Gastroesophageal sphincter (tissue), 4 donors: Measurements from ENCODE around the gene AIRE. TPM values are rescaled to one million over a fixed set of nuclear protein-coding genes. Genes with fewer than 3 reads are reported as not detected.
A peak's percentile ranks its signal among the peaks of the same experiment; 100 is the strongest.

Source experiments
- ATAC-seq: fragments of 150-250 bp; one replicate; pipeline ENCODE4 v1.9.1; 2016; ENCODE audit warnings: mild to moderate bottlenecking, moderate library complexity
- H3K27ac ChIP-seq, 4 donors: fragments of 200-600 bp; sonication (generic) in 3 of 4; 1 replicate in 3 of 4; 2 replicates in 1 of 4; pipeline ENCODE4 v1.5.1; 2016 to 2019
- H3K27me3 ChIP-seq: fragments of 200-600 bp; sonication (generic); one replicate; pipeline ENCODE4 v1.5.1; 2019
- H3K36me3 ChIP-seq, 2 donors: fragments of 200-600 bp; sonication (generic); one replicate each; pipeline ENCODE4 v1.5.1; 2019; ENCODE audit warnings: control low read depth in 1 of 2
- H3K4me1 ChIP-seq, 3 donors: fragments of 200-600 bp; sonication (generic); 1 replicate in 2 of 3; 2 replicates in 1 of 3; pipeline ENCODE4 v1.5.1; 2016 to 2019; ENCODE audit warnings: control low read depth in 2 of 3
- H3K4me3 ChIP-seq, 2 donors: fragments of 200-600 bp; sonication (generic); one replicate each; pipeline ENCODE4 v1.5.1; 2019; ENCODE audit warnings: mild to moderate bottlenecking in 1 of 2, moderate library complexity in 1 of 2
- H3K9me3 ChIP-seq, 3 donors: fragments of 200-600 bp; sonication (generic); one replicate each; pipeline ENCODE4 v1.5.1; 2017 to 2019; ENCODE audit warnings: control low read depth in 2 of 3
- CTCF ChIP-seq, 4 experiments: fragments of 200-600 bp in 2 of 4; fragments of 450-650 bp in 2 of 4; sonication (generic) in 1 of 4; IDR thresholded peaks; one replicate each; pipeline ENCODE4 v1.5.1; 2017 to 2019; ENCODE audit warnings: antibody characterized with exemption in 4 of 4, mild to moderate bottlenecking in 2 of 4, moderate library complexity in 2 of 4
- EP300 ChIP-seq: sonication (generic); formaldehyde crosslinking; IDR thresholded peaks from one replicate; pipeline ENCODE4 v1.6.1; 2017; ENCODE audit warnings: antibody characterized with exemption, mild to moderate bottlenecking
- POLR2A ChIP-seq, 2 donors: fragments of 450-650 bp; IDR thresholded peaks; one replicate each; pipeline ENCODE4 v1.6.1; 2017; ENCODE audit warnings: antibody characterized with exemption in 2 of 2, mild to moderate bottlenecking in 2 of 2, moderate library complexity in 1 of 2
- POLR2AphosphoS5 ChIP-seq: sonication (generic); formaldehyde crosslinking; IDR thresholded peaks from one replicate; pipeline ENCODE4 v1.6.1; 2017; ENCODE audit warnings: antibody characterized with exemption
- WGBS, 2 donors: methylation state at CpG; one replicate each; pipeline ENCODE4 v1.1.5; 2018; ENCODE audit warnings: low coverage in 1 of 2; 5-methylcytosine and 5-hydroxymethylcytosine counted together
- total RNA-seq, 4 donors: library from RNA; depleted of rRNA; stranded (reverse); fragments of >200 nt; gene quantifications; one replicate each; pipeline ENCODE4 v1.1.0, GENCODE V29; 2016

AIRE gene
- total RNA-seq, 4 donors from 2014 or later: not detected

GRCh38 chr21:44303490-44303981 is 17.9 kb downstream of the AIRE start:
- 65 to 68% methylated on average over 5 to 6 of the region's 12 CpGs for WGBS, 2 donors
- ATAC-seq: no peak
- Histone ChIP-seq H3K36me3 (peaks cover 0 to 25% of the 10 kb centered on the region in 2 donors), H3K4me3 (no peak overlapping the region), H3K27ac (peak overlapping the region in 2 of 4 donors; percentile 31 to 48), H3K27me3 (no peaks in the 10 kb centered on the region), H3K9me3 (no peaks in the 10 kb centered on the region), H3K4me1 (peaks cover 0 to 82% (median 24%) of the 10 kb centered on the region in 3 donors)
- TF ChIP-seq POLR2A (IDR thresholded peaks at IDR 0.05) (no peak), POLR2AphosphoS5 (no peak)

- TF ChIP-seq EP300 (no peak), CTCF (IDR thresholded peaks at IDR 0.05) (no peak), POLR2A (IDR thresholded peaks at IDR 0.05) (no peak), POLR2AphosphoS5 (no peak)
- no peak overlapping the region for H3K4me3 ChIP-seq
- 69% methylated on average over 4 of the region's 16 CpGs; no CpG with 5 or more reads in 1 of the 2 donors for WGBS, 2 donors
- H3K36me3 ChIP-seq: peaks cover 0 to 31% of the 10 kb centered on the region in 2 donors
- no peak for ATAC-seq
- H3K27ac ChIP-seq: peak overlapping the region in 2 of 4 donors; percentile 31 to 48
- no peaks in the 10 kb centered on the region for H3K9me3 ChIP-seq
- peaks cover 0 to 76% (median 24%) of the 10 kb centered on the region in 3 donors for H3K4me1 ChIP-seq
- H3K27me3 ChIP-seq: no peaks in the 10 kb centered on the region
Observed at GRCh38 chr21:44304011-44304616, 18.4 kb downstream of the AIRE start.

GRCh38 chr21:44304877-44305293 is 19.2 kb downstream of the AIRE start:
- no peaks in the 10 kb centered on the region for H3K9me3 ChIP-seq
- no CpG with 5 or more reads among the region's 8 CpGs for WGBS, 2 donors
- ATAC-seq: no peak
- H3K27me3 ChIP-seq: no peaks in the 10 kb centered on the region
- H3K27ac ChIP-seq: peak overlapping the region in 2 of 4 donors; percentile 4 to 48
- no peak overlapping the region for H3K4me3 ChIP-seq
- peaks cover 0 to 71% (median 24%) of the 10 kb centered on the region in 3 donors for H3K4me1 ChIP-seq
- TF ChIP-seq EP300: no peak
- peak in 3 of 4 experiments; percentile 33 to 61 (median 53) for TF ChIP-seq CTCF (IDR thresholded peaks at IDR 0.05)
- TF ChIP-seq POLR2AphosphoS5: no peak
- TF ChIP-seq POLR2A (IDR thresholded peaks at IDR 0.05): no peak
- peaks cover 0 to 39% of the 10 kb centered on the region in 2 donors for H3K36me3 ChIP-seq

- Histone ChIP-seq H3K27ac (peak overlapping the region in 1 of 4 donors; percentile 20), H3K4me1 (peaks cover 0 to 68% (median 23%) of the 10 kb centered on the region in 3 donors), H3K9me3 (no peaks in the 10 kb centered on the region), H3K36me3 (peaks cover 0 to 47% of the 10 kb centered on the region in 2 donors), H3K4me3 (no peak overlapping the region), H3K27me3 (no peaks in the 10 kb centered on the region)
- TF ChIP-seq POLR2A (IDR thresholded peaks at IDR 0.05) (no peak), EP300 (no peak), POLR2AphosphoS5 (no peak), CTCF (IDR thresholded peaks at IDR 0.05) (no peak)
- no peak for ATAC-seq
- WGBS, 2 donors: 71% methylated on average over 7 of the region's 9 CpGs; no CpG with 5 or more reads in 1 of the 2 donors
Observed at GRCh38 chr21:44305691-44306090, 20.0 kb downstream of the AIRE start.

GRCh38 chr21:44306936-44307704 is 21.4 kb downstream of the AIRE start:
- Histone ChIP-seq H3K4me1 (peaks cover 0 to 53% (median 12%) of the 10 kb centered on the region in 3 donors), H3K9me3 (no peaks in the 10 kb centered on the region), H3K27me3 (no peaks in the 10 kb centered on the region), H3K36me3 (peaks cover 0 to 61% of the 10 kb centered on the region in 2 donors), H3K27ac (peak overlapping the region in 1 of 4 donors; percentile 20), H3K4me3 (no peak overlapping the region)
- 86 to 87% methylated on average over 7 to 8 of the region's 21 CpGs for WGBS, 2 donors
- ATAC-seq: no peak
- TF ChIP-seq EP300 (no peak), POLR2AphosphoS5 (no peak), POLR2A (IDR thresholded peaks at IDR 0.05) (no peak)
